CD8-positive, alpha-beta memory T cell (primary cell): ENCODE data around the gene C3orf38. TPM values are rescaled to one million over a fixed set of nuclear protein-coding genes. Genes with fewer than 3 reads are reported as not detected.

Experiments used
- CTCF ChIA-PET: fragments of 350-600 bp; sonication (Branson Sonifier 250); formaldehyde crosslinking; loops from one replicate; lab custom pipeline; 2021; ENCODE audit warnings: antibody characterized with exemption; lab: Charles Lee
- POLR2A ChIA-PET: fragments of 350-600 bp; sonication (Branson Sonifier 250); formaldehyde crosslinking; loops from one replicate; lab custom pipeline; 2021; ENCODE audit warnings: antibody characterized with exemption; lab: Charles Lee
- DNase-seq, 5 donors: peaks; one replicate each; pipeline versions ENCODE4 v3.0.0 to v3.0.0-alpha.2; 2020 to 2022; ENCODE audit warnings: mixed read lengths in 1 of 5
- H3K27ac ChIP-seq: one replicate; pipeline ENCODE4 v1.7.0; 2013; ENCODE audit warnings: low read depth, mild to moderate bottlenecking, low read length, moderate library complexity
- H3K27me3 ChIP-seq: 2 replicates; pipeline ENCODE4 v1.7.0; 2013; ENCODE audit warnings: low read length, mild to moderate bottlenecking; ENCODE audit not compliant: insufficient read depth, poor library complexity, severe bottlenecking
- H3K36me3 ChIP-seq: 2 replicates; pipeline ENCODE4 v1.7.0; 2013; ENCODE audit warnings: mild to moderate bottlenecking, low read length, moderate library complexity; ENCODE audit not compliant: insufficient read depth
- H3K4me1 ChIP-seq: 2 replicates; pipeline ENCODE4 v1.7.0; 2013; ENCODE audit warnings: mild to moderate bottlenecking, low read length, moderate library complexity; ENCODE audit not compliant: insufficient read depth
- H3K4me3 ChIP-seq: 2 replicates; pipeline ENCODE4 v1.7.0; 2013; ENCODE audit warnings: mild to moderate bottlenecking, low read length
- H3K9me3 ChIP-seq: 2 replicates; pipeline ENCODE4 v1.7.0; 2013; ENCODE audit warnings: mild to moderate bottlenecking, low read length
- H3K27ac Mint-ChIP-seq, 8 donors: one replicate each; pipeline ENCODE4 v1.8.0; 2020 to 2021; ENCODE audit warnings: mixed read lengths in 8 of 8, mild to moderate bottlenecking in 6 of 8, inconsistent platforms in 3 of 8, moderate library complexity in 3 of 8
- H3K27me3 Mint-ChIP-seq, 2 donors: one replicate each; pipeline ENCODE4 v1.8.0; 2020 to 2021; ENCODE audit warnings: mixed read lengths in 2 of 2, mild to moderate bottlenecking in 1 of 2, moderate library complexity in 1 of 2
- H3K36me3 Mint-ChIP-seq, 3 donors: one replicate each; pipeline ENCODE4 v1.8.0; 2020 to 2021; ENCODE audit warnings: mixed read lengths in 3 of 3, inconsistent platforms in 1 of 3, mild to moderate bottlenecking in 1 of 3
- H3K4me1 Mint-ChIP-seq, 3 donors: one replicate each; pipeline ENCODE4 v1.8.0; 2020 to 2021; ENCODE audit warnings: mixed read lengths in 3 of 3, inconsistent platforms in 1 of 3, mild to moderate bottlenecking in 1 of 3
- H3K4me3 Mint-ChIP-seq, 7 donors: one replicate each; pipeline ENCODE4 v1.8.0; 2020 to 2021; ENCODE audit warnings: mixed read lengths in 7 of 7, mild to moderate bottlenecking in 6 of 7, moderate library complexity in 4 of 7, inconsistent platforms in 2 of 7
- H3K9me3 Mint-ChIP-seq, 5 donors: one replicate each; pipeline ENCODE4 v1.8.0; 2020 to 2022; ENCODE audit warnings: mixed read lengths in 5 of 5, mild to moderate bottlenecking in 3 of 5, moderate library complexity in 2 of 5, inconsistent platforms in 1 of 5
- polyA plus RNA-seq: library from polyadenylated mRNA; unstranded; fragments of 300-500 nt; fragmentation: Illumina TruSeq; gene quantifications from one replicate; pipeline ENCODE4 v1.2.3, GENCODE V29; 2021
- total RNA-seq, 2 experiments: library from RNA; stranded (reverse); gene quantifications; one replicate each; pipeline ENCODE4 v1.2.3, GENCODE V29; 2021

The C3orf38 gene
- total RNA-seq: 10 to 100 TPM; 25.9 to 28.2 TPM
- 19.4 TPM for polyA plus RNA-seq

- peak within 1 kb of the TSS; percentile 93 for H3K27ac ChIP-seq
- peaks cover 4% of the 10 kb centered on the region for H3K36me3 ChIP-seq
- H3K27ac Mint-ChIP-seq: peak within 1 kb of the TSS; percentile 97 to 99 (median 98)
- H3K4me3 Mint-ChIP-seq: peak within 1 kb of the TSS; percentile 94 to 100 (median 98)
- peaks cover 0 to 29% (median 4%) of the 10 kb centered on the region in 3 donors for H3K36me3 Mint-ChIP-seq
- peak; percentile 72 to 89 (median 82) for DNase-seq
- H3K9me3 Mint-ChIP-seq: no peaks in the 10 kb centered on the region
- no peaks in the 10 kb centered on the region for H3K27me3 Mint-ChIP-seq
- no peaks in the 10 kb centered on the region for H3K27me3 ChIP-seq
- peak within 1 kb of the TSS; percentile 98 for H3K4me3 ChIP-seq
- POLR2A ChIA-PET: interaction anchor here (0.6 to 4.3 kb wide), 6 partner anchors 11 to 922 kb away, joined by 3 to 67 read pairs (median 6); partner anchors contain the start of genes CGGBP1, CHMP2B and ZNF654
- H3K4me1 Mint-ChIP-seq: peaks cover 38 to 44% (median 39%) of the 10 kb centered on the region in 3 donors
- no peaks in the 10 kb centered on the region for H3K9me3 ChIP-seq
- peaks cover 27% of the 10 kb centered on the region for H3K4me1 ChIP-seq
- CTCF ChIA-PET: interaction anchor here (1.2 to 2.3 kb wide), 3 partner anchors 36 to 91 kb away, joined by 3 to 8 read pairs (median 7); partner anchors contain the start of genes CGGBP1 and ZNF654
Measured at GRCh38 chr3:88149509-88150362, at the start of gene C3orf38. TSS of gene C3orf38 (plus strand) at chr3:88149959. CDS start at chr3:88150053, 94 bp downstream.

- CTCF ChIA-PET: interaction anchor here (1.0 kb wide), 1 partner anchor 12 kb away, joined by 4 read pairs; no protein-coding TSS in a partner anchor
Measured at GRCh38 chr3:88101142-88101541, 48.6 kb upstream of the C3orf38 start.

GRCh38 chr3:88105325-88105724 is 44.4 kb upstream of the C3orf38 start:
- H3K4me3 Mint-ChIP-seq: no peak overlapping the region
- H3K9me3 Mint-ChIP-seq: no peaks in the 10 kb centered on the region
- POLR2A ChIA-PET: no interaction called here
- no peak for DNase-seq
- Histone ChIP-seq H3K36me3 (no peaks in the 10 kb centered on the region), H3K27ac (no peak overlapping the region), H3K4me1 (no peaks in the 10 kb centered on the region), H3K9me3 (no peaks in the 10 kb centered on the region), H3K4me3 (no peak overlapping the region), H3K27me3 (no peaks in the 10 kb centered on the region)
- H3K36me3 Mint-ChIP-seq: peaks cover 7 to 11% (median 8%) of the 10 kb centered on the region in 3 donors
- no peaks in the 10 kb centered on the region for H3K27me3 Mint-ChIP-seq
- peak overlapping the region in 5 of 8 donors; percentile 1 to 89 (median 6) for H3K27ac Mint-ChIP-seq
- CTCF ChIA-PET: no interaction called here
- peaks cover 25 to 49% (median 38%) of the 10 kb centered on the region in 3 donors for H3K4me1 Mint-ChIP-seq

More at GRCh38 chr3:88101142-88101541, 48.6 kb upstream of the C3orf38 start:
- H3K9me3 ChIP-seq: no peaks in the 10 kb centered on the region
- no peaks in the 10 kb centered on the region for H3K27me3 ChIP-seq
- no peak overlapping the region for H3K4me3 Mint-ChIP-seq
- peaks cover 0 to 2% (median 0%) of the 10 kb centered on the region in 5 donors for H3K9me3 Mint-ChIP-seq
- H3K27ac Mint-ChIP-seq: peak overlapping the region in 1 of 8 donors; percentile 47
- no peak overlapping the region for H3K4me3 ChIP-seq
- peaks cover 20 to 22% (median 20%) of the 10 kb centered on the region in 3 donors for H3K4me1 Mint-ChIP-seq
- no peak for DNase-seq
- H3K27me3 Mint-ChIP-seq: no peaks in the 10 kb centered on the region
- H3K27ac ChIP-seq: no peak overlapping the region
- peaks cover 3% of the 10 kb centered on the region for H3K36me3 ChIP-seq
- POLR2A ChIA-PET: no interaction called here
- H3K36me3 Mint-ChIP-seq: peaks cover 17 to 27% (median 25%) of the 10 kb centered on the region in 3 donors
- no peaks in the 10 kb centered on the region for H3K4me1 ChIP-seq

- DNase-seq: no peak
- Mint-ChIP-seq H3K9me3 (no peaks in the 10 kb centered on the region), H3K4me3 (no peak overlapping the region), H3K27me3 (no peaks in the 10 kb centered on the region), H3K4me1 (peaks cover 18 to 33% (median 25%) of the 10 kb centered on the region in 3 donors), H3K36me3 (peaks cover 0 to 29% (median 9%) of the 10 kb centered on the region in 3 donors), H3K27ac (no peak overlapping the region)
- H3K27ac ChIP-seq: no peak overlapping the region
- CTCF ChIA-PET: interaction anchor here (1.3 to 2.0 kb wide), 5 partner anchors 48 to 762 kb away, joined by 4 to 11 read pairs (median 9); partner anchors contain the start of genes CGGBP1 and ZNF654
- H3K4me3 ChIP-seq: no peak overlapping the region
- no peaks in the 10 kb centered on the region for H3K36me3 ChIP-seq
- no peaks in the 10 kb centered on the region for H3K4me1 ChIP-seq
- POLR2A ChIA-PET: no interaction called here
- no peaks in the 10 kb centered on the region for H3K27me3 ChIP-seq
- H3K9me3 ChIP-seq: no peaks in the 10 kb centered on the region
Measured at GRCh38 chr3:88112289-88112688, 37.5 kb upstream of the C3orf38 start.

GRCh38 chr3:88113311-88114162 is 36.2 kb upstream of the C3orf38 start:
- peak overlapping the region in 6 of 8 donors; percentile 11 to 73 (median 55) for H3K27ac Mint-ChIP-seq
- H3K27me3 ChIP-seq: no peaks in the 10 kb centered on the region
- H3K9me3 Mint-ChIP-seq: no peaks in the 10 kb centered on the region
- H3K27me3 Mint-ChIP-seq: no peaks in the 10 kb centered on the region
- no peaks in the 10 kb centered on the region for H3K4me1 ChIP-seq
- CTCF ChIA-PET: interaction anchor here (0.7 to 2.0 kb wide), 13 partner anchors 11 to 815 kb away, joined by 3 to 11 read pairs (median 5); partner anchors contain the start of genes C3orf38, CGGBP1 and ZNF654
- no peak overlapping the region for H3K4me3 ChIP-seq
- POLR2A ChIA-PET: interaction anchor here (0.8 kb wide), 1 partner anchor 36 kb away, joined by 3 read pairs; no protein-coding TSS in a partner anchor
- H3K4me3 Mint-ChIP-seq: no peak overlapping the region
- no peak overlapping the region for H3K27ac ChIP-seq
- peaks cover 25 to 30% (median 26%) of the 10 kb centered on the region in 3 donors for H3K4me1 Mint-ChIP-seq
- peak; percentile 8 to 65 (median 48) for DNase-seq
- peaks cover 6 to 40% (median 17%) of the 10 kb centered on the region in 3 donors for H3K36me3 Mint-ChIP-seq
- H3K9me3 ChIP-seq: no peaks in the 10 kb centered on the region
- peaks cover 5% of the 10 kb centered on the region for H3K36me3 ChIP-seq

GRCh38 chr3:88114878-88115549 is 34.7 kb upstream of the C3orf38 start:
- Histone ChIP-seq H3K9me3 (no peaks in the 10 kb centered on the region), H3K4me1 (no peaks in the 10 kb centered on the region), H3K27me3 (no peaks in the 10 kb centered on the region), H3K4me3 (no peak overlapping the region), H3K36me3 (peaks cover 5% of the 10 kb centered on the region), H3K27ac (no peak overlapping the region)
- H3K4me3 Mint-ChIP-seq: no peak overlapping the region
- no peaks in the 10 kb centered on the region for H3K9me3 Mint-ChIP-seq
- peaks cover 6 to 41% (median 17%) of the 10 kb centered on the region in 3 donors for H3K36me3 Mint-ChIP-seq
- DNase-seq: no peak
- ChIA-PET CTCF (interaction anchor here (1.1 kb wide), 1 partner anchor 343 kb away, joined by 3 read pairs; no protein-coding TSS in a partner anchor), POLR2A (no interaction called here)
- H3K27ac Mint-ChIP-seq: no peak overlapping the region
- H3K27me3 Mint-ChIP-seq: no peaks in the 10 kb centered on the region
- H3K4me1 Mint-ChIP-seq: peaks cover 21 to 22% (median 21%) of the 10 kb centered on the region in 3 donors

- H3K4me1 ChIP-seq: no peaks in the 10 kb centered on the region
- Mint-ChIP-seq H3K27ac (peak overlapping the region in 1 of 8 donors; percentile 4), H3K9me3 (no peaks in the 10 kb centered on the region), H3K4me3 (no peak overlapping the region), H3K36me3 (peaks cover 6 to 50% (median 19%) of the 10 kb centered on the region in 3 donors), H3K4me1 (peaks cover 19 to 26% (median 21%) of the 10 kb centered on the region in 3 donors), H3K27me3 (no peaks in the 10 kb centered on the region)
- no peak overlapping the region for H3K4me3 ChIP-seq
- DNase-seq: no peak
- ChIA-PET POLR2A (no interaction called here), CTCF (no interaction called here)
- H3K9me3 ChIP-seq: no peaks in the 10 kb centered on the region
- H3K36me3 ChIP-seq: peaks cover 5% of the 10 kb centered on the region
- no peak overlapping the region for H3K27ac ChIP-seq
- H3K27me3 ChIP-seq: no peaks in the 10 kb centered on the region
Measured at GRCh38 chr3:88117683-88118082, 32.1 kb upstream of the C3orf38 start.
